HL-60 (cell line): ENCODE results near the gene TMEM190.
"Not testable (repeated sequence)": the region's sequence is repeated elsewhere in the genome, so short reads cannot be mapped to it uniquely, and the experiment has no call there.

Source experiments
- CTCF ChIP-seq: IDR thresholded peaks from one replicate; pipeline ENCODE4 v1.5.1; 2011; ENCODE audit warnings: low read length, control low read depth, inconsistent platforms; ENCODE audit not compliant: insufficient read depth
- GABPA ChIP-seq: IDR thresholded peaks from 2 replicates; pipeline ENCODE4 v1.6.1; 2012; ENCODE audit warnings: low read depth
- POLR2AphosphoS5 ChIP-seq: IDR thresholded peaks from 2 replicates; pipeline ENCODE4 v1.6.1; 2012; ENCODE audit warnings: low read depth
- REST ChIP-seq: IDR thresholded peaks from 2 replicates; pipeline ENCODE4 v1.6.1; 2012; ENCODE audit warnings: low read depth; ENCODE audit not compliant: insufficient replicate concordance
- SPI1 ChIP-seq: IDR thresholded peaks from 2 replicates; pipeline ENCODE4 v1.6.1; 2012; ENCODE audit warnings: low read depth, mild to moderate bottlenecking, borderline replicate concordance

GRCh38 chr19:55421281-55421680, 44.7 kb downstream of the TMEM190 start:
- TF ChIP-seq CTCF, REST, POLR2AphosphoS5, SPI1, GABPA: not testable (repeated sequence)
